ENCODE data around the gene MTHFD1L.

The MTHFD1L gene

DNA sequence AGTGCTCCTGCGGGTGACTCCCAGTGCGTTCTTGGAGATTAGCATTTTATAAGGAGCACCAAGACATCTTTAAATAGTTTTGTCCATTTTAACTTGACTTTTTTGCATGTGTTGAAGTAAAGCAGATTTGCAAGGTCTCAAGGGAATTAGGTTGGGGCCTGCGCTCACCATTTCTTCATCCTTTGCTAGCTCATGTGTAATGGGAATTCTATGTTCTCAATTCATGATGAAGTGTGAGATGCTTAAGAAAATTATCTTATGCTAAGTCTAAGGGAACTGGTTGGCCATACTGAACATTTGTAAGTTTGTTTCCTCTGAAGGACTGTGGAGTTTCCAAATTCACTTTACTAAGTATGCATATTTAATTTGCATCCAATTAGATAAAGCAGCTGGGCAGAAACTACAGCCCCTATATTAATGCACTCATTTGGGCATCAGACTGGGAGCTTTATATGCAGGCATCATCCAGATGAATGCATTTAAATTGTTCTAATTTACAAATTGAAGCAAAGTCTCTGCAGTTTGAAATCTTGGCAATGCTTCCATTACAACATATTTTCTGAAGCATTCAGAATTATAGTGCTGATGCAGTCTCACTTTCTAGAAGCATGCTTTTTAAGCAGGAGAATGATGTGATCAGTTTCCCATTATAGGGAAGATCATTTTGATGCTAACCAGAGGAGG is 266.0 kb downstream of the MTHFD1L start:
- peaks cover 13% of the 10 kb centered on the region for H3K9me3 ChIP-seq (ENCODE audit: severe bottlenecking)
- no peaks in the 10 kb centered on the region for H3K27me3 ChIP-seq (ENCODE audit: insufficient read depth, low read depth, severe bottlenecking)
- DNase-seq, result no peak
- H3K36me3 ChIP-seq, result no peaks in the 10 kb centered on the region
- no peak overlapping the region for H3K27ac ChIP-seq
- TF ChIP-seq, protein P1, sequence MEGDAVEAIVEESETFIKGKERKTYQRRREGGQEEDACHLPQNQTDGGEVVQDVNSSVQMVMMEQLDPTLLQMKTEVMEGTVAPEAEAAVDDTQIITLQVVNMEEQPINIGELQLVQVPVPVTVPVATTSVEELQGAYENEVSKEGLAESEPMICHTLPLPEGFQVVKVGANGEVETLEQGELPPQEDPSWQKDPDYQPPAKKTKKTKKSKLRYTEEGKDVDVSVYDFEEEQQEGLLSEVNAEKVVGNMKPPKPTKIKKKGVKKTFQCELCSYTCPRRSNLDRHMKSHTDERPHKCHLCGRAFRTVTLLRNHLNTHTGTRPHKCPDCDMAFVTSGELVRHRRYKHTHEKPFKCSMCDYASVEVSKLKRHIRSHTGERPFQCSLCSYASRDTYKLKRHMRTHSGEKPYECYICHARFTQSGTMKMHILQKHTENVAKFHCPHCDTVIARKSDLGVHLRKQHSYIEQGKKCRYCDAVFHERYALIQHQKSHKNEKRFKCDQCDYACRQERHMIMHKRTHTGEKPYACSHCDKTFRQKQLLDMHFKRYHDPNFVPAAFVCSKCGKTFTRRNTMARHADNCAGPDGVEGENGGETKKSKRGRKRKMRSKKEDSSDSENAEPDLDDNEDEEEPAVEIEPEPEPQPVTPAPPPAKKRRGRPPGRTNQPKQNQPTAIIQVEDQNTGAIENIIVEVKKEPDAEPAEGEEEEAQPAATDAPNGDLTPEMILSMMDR (IDR thresholded peaks at IDR 0.05; ENCODE audit: low read depth, low read length), result no peak
- H3K4me3 ChIP-seq (ENCODE audit: low read depth, low read length), result no peak overlapping the region

DNA sequence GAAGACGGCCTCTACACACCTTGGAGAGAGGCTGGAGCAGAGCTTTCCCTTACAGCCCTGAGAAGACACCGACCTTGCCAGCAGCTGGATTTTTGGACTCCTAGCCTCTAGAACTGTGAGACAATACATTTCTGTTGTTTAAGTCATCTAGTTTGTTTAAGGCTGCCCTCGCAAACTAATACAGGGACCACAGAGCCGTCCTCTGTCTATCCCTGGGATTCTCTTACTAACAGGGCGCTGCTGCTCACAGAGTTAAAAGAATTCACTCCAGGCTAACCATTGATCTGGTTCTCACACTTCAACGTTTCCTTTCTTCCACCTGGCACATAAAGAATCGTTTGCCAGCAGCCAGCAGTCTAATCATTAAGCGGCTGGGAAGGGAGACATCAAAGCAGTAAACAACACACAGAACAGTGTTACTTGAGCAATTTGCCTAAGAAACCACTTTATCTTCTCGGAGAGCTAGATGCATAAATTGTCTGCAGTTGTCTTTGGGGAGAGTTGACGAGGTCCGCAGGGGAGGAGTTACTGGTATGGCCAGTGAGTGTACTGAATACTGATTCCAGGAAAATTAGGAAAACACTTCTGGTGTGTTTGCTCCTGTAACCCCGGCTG is 270.7 kb downstream of the MTHFD1L start:
- TF ChIP-seq, protein P1 (IDR thresholded peaks at IDR 0.05; ENCODE audit: low read depth, low read length), result no peak
- Histone ChIP-seq H3K27me3 (ENCODE audit: insufficient read depth, low read depth, severe bottlenecking) (no peaks in the 10 kb centered on the region), H3K27ac (no peak overlapping the region), H3K4me3 (ENCODE audit: low read depth, low read length) (no peak overlapping the region), H3K9me3 (ENCODE audit: severe bottlenecking) (peaks cover 10% of the 10 kb centered on the region), H3K36me3 (no peaks in the 10 kb centered on the region)
- DNase-seq, result no peak

DNA sequence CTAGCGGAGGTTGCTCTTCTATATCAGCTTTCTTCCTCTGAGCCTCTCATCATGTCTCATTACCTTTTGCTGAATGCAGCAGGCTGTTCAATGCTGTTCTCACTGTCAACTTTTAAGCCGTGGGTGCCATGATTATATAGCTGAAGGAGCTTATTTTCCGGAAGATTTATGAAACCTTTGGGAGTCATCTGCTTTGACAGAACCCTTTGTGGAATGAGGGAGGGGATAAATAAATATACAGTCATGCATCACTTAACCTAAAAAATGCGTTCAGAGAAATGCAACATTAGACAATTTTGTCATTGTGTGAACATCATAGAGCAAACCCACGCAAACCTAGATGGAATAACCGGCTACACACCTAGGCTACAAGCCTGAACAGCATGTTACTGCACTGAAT is 272.0 kb downstream of the MTHFD1L start:
- no peak overlapping the region for H3K27ac ChIP-seq
- H3K27me3 ChIP-seq (ENCODE audit: insufficient read depth, low read depth, severe bottlenecking), result no peaks in the 10 kb centered on the region
- H3K36me3 ChIP-seq, result no peaks in the 10 kb centered on the region
- no peak for DNase-seq
- no peak overlapping the region for H3K4me3 ChIP-seq (ENCODE audit: low read depth, low read length)
- TF ChIP-seq, protein P1 (IDR thresholded peaks at IDR 0.05; ENCODE audit: low read depth, low read length), result no peak
- peaks cover 8% of the 10 kb centered on the region for H3K9me3 ChIP-seq (ENCODE audit: severe bottlenecking)

DNA sequence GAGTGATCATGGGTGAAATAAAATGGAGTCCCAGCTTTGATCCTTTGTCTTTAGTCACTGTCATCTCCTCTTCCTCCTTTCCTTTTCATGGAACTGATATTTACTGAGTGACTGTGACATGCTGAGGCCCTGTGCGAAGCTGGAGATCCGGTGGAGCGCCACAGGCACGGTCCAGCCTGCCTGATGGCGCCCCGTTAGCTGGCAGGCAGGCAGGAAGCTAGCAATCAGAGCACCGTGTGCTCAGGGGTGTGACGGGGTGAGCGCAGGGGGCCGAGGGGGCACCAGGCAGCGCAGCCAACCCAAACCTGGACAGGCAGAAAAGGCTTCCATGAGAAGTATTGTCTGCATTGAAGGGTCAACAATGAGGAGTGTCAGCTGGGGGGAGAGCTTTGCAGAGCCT is 274.0 kb downstream of the MTHFD1L start:
- H3K9me3 ChIP-seq (ENCODE audit: severe bottlenecking), result peaks cover 7% of the 10 kb centered on the region
- H3K27me3 ChIP-seq (ENCODE audit: insufficient read depth, low read depth, severe bottlenecking), result no peaks in the 10 kb centered on the region
- TF ChIP-seq, protein P1 (IDR thresholded peaks at IDR 0.05; ENCODE audit: low read depth, low read length), result no peak
- no peak for DNase-seq
- no peak overlapping the region for H3K27ac ChIP-seq
- no peaks in the 10 kb centered on the region for H3K36me3 ChIP-seq
- H3K4me3 ChIP-seq (ENCODE audit: low read depth, low read length), result no peak overlapping the region

DNA sequence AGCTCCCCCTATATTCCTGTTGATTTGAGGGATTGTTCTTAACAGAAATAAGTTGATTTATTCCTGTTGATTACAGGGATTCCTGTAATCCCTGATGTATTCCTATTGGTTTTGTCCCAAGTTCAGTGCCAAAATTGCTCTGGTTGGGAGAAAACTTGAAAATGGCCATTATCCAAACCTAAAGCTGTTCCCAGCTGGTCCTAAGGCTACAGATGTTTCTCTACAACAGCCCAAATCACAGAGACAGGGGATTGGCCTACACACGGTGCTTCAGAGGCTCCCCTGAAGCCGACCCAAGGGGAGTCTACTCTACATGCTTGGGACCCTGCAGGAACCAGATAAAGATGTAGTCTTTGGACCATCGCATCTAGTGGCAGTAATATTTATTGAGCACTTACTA is 275.3 kb downstream of the MTHFD1L start:
- Histone ChIP-seq H3K36me3 (no peaks in the 10 kb centered on the region), H3K4me3 (ENCODE audit: low read depth, low read length) (no peak overlapping the region), H3K27me3 (ENCODE audit: insufficient read depth, low read depth, severe bottlenecking) (no peaks in the 10 kb centered on the region), H3K27ac (no peak overlapping the region), H3K9me3 (ENCODE audit: severe bottlenecking) (no peaks in the 10 kb centered on the region)
- TF ChIP-seq, protein P1 (IDR thresholded peaks at IDR 0.05; ENCODE audit: low read depth, low read length), result no peak
- DNase-seq, result no peak

All from WERI-Rb-1 (cell line).